Type B pancreatic cell (in vitro differentiated cells): ENCODE measurements around the gene HEATR1. TPM values are rescaled to one million over a fixed set of nuclear protein-coding genes. Genes with fewer than 3 reads are reported as not detected.

Source experiments
- DNase-seq: peaks from one replicate; pipeline ENCODE4 v3.0.0; 2021; ENCODE audit warnings: mixed read lengths; ENCODE audit not compliant: unreplicated experiment; ENCODE audit errors: extremely low spot score
- H3K27ac Mint-ChIP-seq: 2 replicates; pipeline ENCODE4 v1.8.0; 2021; ENCODE audit warnings: mild to moderate bottlenecking, mixed read lengths
- H3K27me3 Mint-ChIP-seq: 2 replicates; pipeline ENCODE4 v1.8.0; 2021; ENCODE audit warnings: mixed read lengths
- H3K36me3 Mint-ChIP-seq: 2 replicates; pipeline ENCODE4 v1.8.0; 2021; ENCODE audit warnings: mixed read lengths
- H3K4me1 Mint-ChIP-seq: one replicate; pipeline ENCODE4 v1.8.0; 2021; ENCODE audit warnings: mixed read lengths; ENCODE audit not compliant: unreplicated experiment
- H3K4me3 Mint-ChIP-seq: 2 replicates; pipeline ENCODE4 v1.8.0; 2021; ENCODE audit warnings: mild to moderate bottlenecking, mixed read lengths
- H3K9me3 Mint-ChIP-seq: 2 replicates; pipeline ENCODE4 v1.8.0; 2021; ENCODE audit warnings: mixed read lengths
- CTCF ChIP-seq: fragments of 200-600 bp; sonication (generic); conservative IDR thresholded peaks from 2 replicates; pipeline ENCODE4 v1.5.0; 2021; ENCODE audit warnings: antibody characterized with exemption, mild to moderate bottlenecking
- total RNA-seq: library from RNA; stranded (reverse); gene quantifications from 2 replicates; pipeline ENCODE4 v1.2.1, GENCODE V29; 2021; ENCODE audit warnings: low replicate concordance

HEATR1 gene
- total RNA-seq, 1 donor from 2014 or later, result 51.5 TPM

- Mint-ChIP-seq H3K27me3 (no peaks in the 10 kb centered on the region), H3K9me3 (no peaks in the 10 kb centered on the region), H3K4me1 (no peaks in the 10 kb centered on the region), H3K27ac (no peak overlapping the region), H3K36me3 (peaks cover 27% of the 10 kb centered on the region), H3K4me3 (no peak overlapping the region)
- TF ChIP-seq CTCF, result no peak
- DNase-seq, result no peak
Measured at GRCh38 chr1:236552901-236553300, 51.4 kb downstream of the HEATR1 start.

GRCh38 chr1:236552096-236552495 lies 52.2 kb downstream of the HEATR1 start:
- no peak for DNase-seq
- Mint-ChIP-seq H3K9me3 (no peaks in the 10 kb centered on the region), H3K4me3 (no peak overlapping the region), H3K4me1 (no peaks in the 10 kb centered on the region), H3K36me3 (peaks cover 27% of the 10 kb centered on the region), H3K27me3 (no peaks in the 10 kb centered on the region), H3K27ac (no peak overlapping the region)
- TF ChIP-seq CTCF, result no peak

- no peaks in the 10 kb centered on the region for H3K9me3 Mint-ChIP-seq
- H3K27ac Mint-ChIP-seq, result no peak overlapping the region
- TF ChIP-seq CTCF, result no peak
- H3K36me3 Mint-ChIP-seq, result peaks cover 31% of the 10 kb centered on the region
- no peak overlapping the region for H3K4me3 Mint-ChIP-seq
- no peaks in the 10 kb centered on the region for H3K27me3 Mint-ChIP-seq
- no peak for DNase-seq
- no peaks in the 10 kb centered on the region for H3K4me1 Mint-ChIP-seq
Measured at GRCh38 chr1:236550961-236551851, 53.1 kb downstream of the HEATR1 start.

GRCh38 chr1:236548452-236548851 lies 55.9 kb downstream of the HEATR1 start:
- no peak overlapping the region for H3K27ac Mint-ChIP-seq
- DNase-seq, result no peak
- no peaks in the 10 kb centered on the region for H3K4me1 Mint-ChIP-seq
- H3K4me3 Mint-ChIP-seq, result no peak overlapping the region
- no peaks in the 10 kb centered on the region for H3K27me3 Mint-ChIP-seq
- TF ChIP-seq CTCF, result no peak
- peaks cover 39% of the 10 kb centered on the region for H3K36me3 Mint-ChIP-seq
- no peaks in the 10 kb centered on the region for H3K9me3 Mint-ChIP-seq

- Mint-ChIP-seq H3K4me3 (no peak overlapping the region), H3K4me1 (no peaks in the 10 kb centered on the region), H3K36me3 (peaks cover 36% of the 10 kb centered on the region), H3K9me3 (no peaks in the 10 kb centered on the region), H3K27me3 (no peaks in the 10 kb centered on the region), H3K27ac (no peak overlapping the region)
- TF ChIP-seq CTCF, result no peak
- no peak for DNase-seq
Measured at GRCh38 chr1:236545621-236546169, 58.6 kb downstream of the HEATR1 start.
